IMR-90 (cell line): Measurements from ENCODE around the gene CSTF2T. TPM values are rescaled to one million over a fixed set of nuclear protein-coding genes. Genes with fewer than 3 reads are reported as not detected.

ENCODE experiments used
- ATAC-seq: fragments of 200-7000 bp; cut with Tn5 transposase; 2 replicates; pipeline ENCODE4 v1.9.1; 2020; ENCODE audit warnings: low read depth, mild to moderate bottlenecking, moderate library complexity
- BruUV-seq: library from RNA; stranded (reverse); fragments of 400-500 nt; replicated peaks from 2 replicates; lab custom pipeline; 2021; lab: Mats Ljungman, UMichigan
- CTCF ChIA-PET: fragments of 300-600 bp; formaldehyde crosslinking; extraction: SDS; loops from one replicate; lab custom pipeline; 2021; ENCODE audit warnings: antibody characterized with exemption; lab: Yijun Ruan, JAX
- POLR2A ChIA-PET: fragments of 300-600 bp; sonication (Branson Sonifier 250); formaldehyde crosslinking; loops from one replicate; lab custom pipeline; 2022; ENCODE audit warnings: antibody characterized with exemption; ENCODE audit not compliant: unreplicated experiment; lab: Charles Lee
- DNase-seq: peaks from one replicate; pipeline ENCODE4 v3.0.0; 2013
- H2AFZ ChIP-seq: replicated peaks from 2 replicates; pipeline ENCODE3; 2013; ENCODE audit warnings: low read length, mild to moderate bottlenecking; ENCODE audit not compliant: poor library complexity
- H2AK5ac ChIP-seq: 2 replicates; pipeline ENCODE4 v1.6.1; 2013; ENCODE audit warnings: low read depth, low read length, inconsistent platforms
- H2AK9ac ChIP-seq: replicated peaks from 2 replicates; pipeline ENCODE3; 2013; ENCODE audit warnings: mild to moderate bottlenecking, low read depth, low read length, moderate library complexity; ENCODE audit not compliant: poor library complexity
- H2BK120ac ChIP-seq: 2 replicates; pipeline ENCODE4 v1.6.1; 2013; ENCODE audit warnings: low read depth, low read length, inconsistent platforms
- H2BK15ac ChIP-seq: 3 replicates; pipeline ENCODE4 v1.6.1; 2013; ENCODE audit warnings: low read depth, low read length, inconsistent platforms
- H2BK20ac ChIP-seq: 2 replicates; pipeline ENCODE4 v1.6.1; 2013; ENCODE audit warnings: low read depth, mild to moderate bottlenecking, inconsistent platforms, low read length, moderate library complexity
- H2BK5ac ChIP-seq: 2 replicates; pipeline ENCODE4 v1.6.1; 2013; ENCODE audit warnings: mild to moderate bottlenecking, low read depth, low read length, inconsistent platforms; ENCODE audit not compliant: poor library complexity, severe bottlenecking
- H3K14ac ChIP-seq: replicated peaks from 2 replicates; pipeline ENCODE4 v1.6.1; 2013; ENCODE audit warnings: low read depth, low read length, inconsistent platforms
- H3K18ac ChIP-seq: 2 replicates; pipeline ENCODE4 v1.6.1; 2013; ENCODE audit warnings: low read depth, low read length, control low read depth
- H3K23ac ChIP-seq: 2 replicates; pipeline ENCODE4 v1.6.1; 2013; ENCODE audit warnings: low read depth, low read length, inconsistent platforms
- H3K27ac ChIP-seq: 2 replicates; pipeline ENCODE4 v1.5.1; 2013; ENCODE audit warnings: mild to moderate bottlenecking, control low read depth, low read length; ENCODE audit not compliant: insufficient read depth
- H3K27me3 ChIP-seq: 2 replicates; pipeline ENCODE4 v1.6.1; 2013; ENCODE audit warnings: low read length; ENCODE audit not compliant: control insufficient read depth, insufficient read depth
- H3K36me3 ChIP-seq: 2 replicates; pipeline ENCODE4 v1.6.1; 2013; ENCODE audit warnings: low read length, mixed read lengths; ENCODE audit not compliant: control insufficient read depth, insufficient read depth
- H3K4ac ChIP-seq: 2 replicates; pipeline ENCODE4 v1.6.1; 2013; ENCODE audit warnings: low read depth, low read length, inconsistent platforms
- H3K4me1 ChIP-seq: 2 replicates; pipeline ENCODE4 v1.6.1; 2013; ENCODE audit warnings: low read length, mixed read lengths; ENCODE audit not compliant: control insufficient read depth, insufficient read depth
- H3K4me2 ChIP-seq: 2 replicates; pipeline ENCODE4 v1.6.1; 2013; ENCODE audit warnings: low read depth, mild to moderate bottlenecking, control low read depth, low read length, moderate library complexity
- H3K4me3 ChIP-seq: 2 replicates; pipeline ENCODE4 v1.5.1; 2013; ENCODE audit warnings: low read depth, mild to moderate bottlenecking, control low read depth, low read length, moderate library complexity; ENCODE audit not compliant: insufficient read depth
- H3K56ac ChIP-seq: 2 replicates; pipeline ENCODE4 v1.6.1; 2013; ENCODE audit warnings: low read length, inconsistent platforms; ENCODE audit not compliant: insufficient read depth; ENCODE audit errors: extremely low read depth
- H3K79me1 ChIP-seq, 2 experiments: 2 replicates each; pipeline ENCODE4 v1.6.1; 2013; ENCODE audit warnings: low read length in 2 of 2, inconsistent platforms in 1 of 2, low read depth in 1 of 2
- H3K9ac ChIP-seq: 2 replicates; pipeline ENCODE4 v1.6.1; 2013; ENCODE audit warnings: low read depth, low read length, control low read depth
- H3K9me1 ChIP-seq: 2 replicates; pipeline ENCODE4 v1.6.1; 2013; ENCODE audit warnings: low read length, inconsistent platforms; ENCODE audit not compliant: insufficient read depth
- H3K9me3 ChIP-seq: 2 replicates; pipeline ENCODE4 v1.6.1; 2013; ENCODE audit warnings: low read length; ENCODE audit not compliant: control insufficient read depth, insufficient read depth
- H4K20me1 ChIP-seq: 2 replicates; pipeline ENCODE4 v1.6.1; 2013; ENCODE audit warnings: low read length, inconsistent platforms; ENCODE audit not compliant: insufficient read depth
- H4K5ac ChIP-seq: 2 replicates; pipeline ENCODE4 v1.6.1; 2013; ENCODE audit warnings: mild to moderate bottlenecking, low read depth, low read length, control low read depth
- H4K8ac ChIP-seq, 2 experiments: 2 replicates each; pipeline ENCODE4 v1.6.1; 2013; ENCODE audit warnings: low read depth in 2 of 2, low read length in 2 of 2, control low read depth in 1 of 2, inconsistent platforms in 1 of 2
- H4K91ac ChIP-seq: 2 replicates; pipeline ENCODE4 v1.6.1; 2013; ENCODE audit warnings: low read depth, low read length, inconsistent platforms; ENCODE audit not compliant: insufficient read depth
- BHLHE40 ChIP-seq: fragments of 150-350 bp; IDR thresholded peaks from 2 replicates; pipeline ENCODE4 v1.6.1; 2016; ENCODE audit warnings: mild to moderate bottlenecking, low read depth, low read length
- CEBPB ChIP-seq: IDR thresholded peaks from 2 replicates; pipeline ENCODE4 v1.6.1; 2012; ENCODE audit warnings: low read depth, low read length, improper control_type of control experiment
- FOS ChIP-seq: fragments of 150-350 bp; IDR thresholded peaks from 2 replicates; pipeline ENCODE4 v1.6.1; 2016; ENCODE audit warnings: low read depth, low read length
- MAZ ChIP-seq: IDR thresholded peaks from 2 replicates; pipeline ENCODE4 v1.6.1; 2012; ENCODE audit warnings: low read depth, mild to moderate bottlenecking, low read length, improper control_type of control experiment, moderate library complexity, borderline replicate concordance
- NFE2L2 ChIP-seq: fragments of 150-350 bp; IDR thresholded peaks from 2 replicates; pipeline ENCODE4 v1.6.1; 2016; ENCODE audit warnings: low read depth, mild to moderate bottlenecking, low read length
- POLR2A ChIP-seq: IDR thresholded peaks from 2 replicates; pipeline ENCODE4 v1.6.1; 2012; ENCODE audit warnings: mild to moderate bottlenecking, low read depth, low read length
- WGBS, 2 experiments: methylation state at CpG; one replicate each; pipeline versions ENCODE4 v1.1.5 to v1.1.7; 2013; ENCODE audit warnings: missing lambda C conversion rate in 2 of 2; ENCODE audit not compliant: insufficient read length in 1 of 2; ENCODE audit errors: extremely low coverage in 2 of 2; 5-methylcytosine and 5-hydroxymethylcytosine counted together
- dilution Hi-C: fragments of 300-500 bp; cut with HindIII; formaldehyde crosslinking; loops from one replicate; pipeline ENCODE4 v1.14.3; 2018; ENCODE audit warnings: low sequenced_read_pairs; ENCODE audit not compliant: unreplicated experiment
- in situ Hi-C: fragments of 300-500 bp; cut with MboI; formaldehyde crosslinking; loops from 3 replicates; pipeline ENCODE4 v1.14.3; 2019; ENCODE audit warnings: low sequenced_read_pairs, inconsistent platforms, mixed read lengths
- intact Hi-C: fragments of 100-400 bp; cut with micrococcal nuclease; formaldehyde crosslinking; loops from 2 replicates; pipeline ENCODE4 v1.10.0; 2022
- polyA plus RNA-seq, 3 experiments: library from polyadenylated mRNA; depleted of rRNA; stranded (reverse); fragments of >200 nt; gene quantifications; 2 replicates each; pipeline ENCODE4 v1.2.3, GENCODE V29; 2012; ENCODE audit warnings: low replicate concordance in 1 of 3
- total RNA-seq: library from RNA; depleted of rRNA; stranded (reverse); fragments of >200 nt; gene quantifications from 2 replicates; pipeline ENCODE4 v1.2.3, GENCODE V29; 2012
- TF ChIP-seq, protein P1 (sequence below): fragments of 150-350 bp; IDR thresholded peaks from 2 replicates; pipeline ENCODE4 v1.6.1; 2016; ENCODE audit warnings: low read depth, mild to moderate bottlenecking, low read length, moderate library complexity, borderline replicate concordance
- TF ChIP-seq, protein P2 (sequence below): fragments of 150-350 bp; IDR thresholded peaks from 2 replicates; pipeline ENCODE4 v1.6.1; 2017; ENCODE audit warnings: mild to moderate bottlenecking, antibody characterized with exemption, low read length, low read depth

Gene CSTF2T
- total and polyA plus RNA-seq, 2 of the 4 experiments (the other 2 are of a cell fraction): 7.2 to 18.6 TPM

DNA sequence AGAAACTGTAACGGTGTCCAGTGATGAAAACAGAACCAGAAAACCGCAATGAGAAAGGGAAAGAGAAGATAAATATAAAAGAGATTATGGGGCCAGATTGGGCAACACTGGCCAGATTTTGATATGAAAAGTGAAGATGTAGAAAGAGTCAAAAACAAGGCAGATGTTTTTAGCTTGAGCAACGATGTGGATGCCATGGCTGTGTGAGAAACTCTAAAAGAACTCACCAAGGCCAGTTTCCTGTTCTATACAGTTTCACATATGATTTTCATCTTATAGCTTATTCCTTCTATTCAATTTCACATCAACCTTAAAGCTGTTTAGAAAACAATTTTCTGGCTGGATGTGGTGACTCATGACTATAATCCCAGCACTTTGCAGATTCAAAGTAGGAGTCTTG lies 36.3 kb downstream of the CSTF2T start:
- H4K20me1 ChIP-seq: no peaks in the 10 kb centered on the region
- H2BK120ac ChIP-seq: no peak overlapping the region
- H3K14ac ChIP-seq: no peak overlapping the region
- H3K23ac ChIP-seq: no peak overlapping the region
- in situ Hi-C loops: no loop called here
- no peak overlapping the region for H3K27ac ChIP-seq
- no peaks in the 10 kb centered on the region for H3K9me3 ChIP-seq
- no peak for TF ChIP-seq NFE2L2
- no peak for TF ChIP-seq POLR2A
- no peak for TF ChIP-seq BHLHE40
- no peak for TF ChIP-seq CEBPB
- TF ChIP-seq MAZ: no peak
- TF ChIP-seq, protein P1, sequence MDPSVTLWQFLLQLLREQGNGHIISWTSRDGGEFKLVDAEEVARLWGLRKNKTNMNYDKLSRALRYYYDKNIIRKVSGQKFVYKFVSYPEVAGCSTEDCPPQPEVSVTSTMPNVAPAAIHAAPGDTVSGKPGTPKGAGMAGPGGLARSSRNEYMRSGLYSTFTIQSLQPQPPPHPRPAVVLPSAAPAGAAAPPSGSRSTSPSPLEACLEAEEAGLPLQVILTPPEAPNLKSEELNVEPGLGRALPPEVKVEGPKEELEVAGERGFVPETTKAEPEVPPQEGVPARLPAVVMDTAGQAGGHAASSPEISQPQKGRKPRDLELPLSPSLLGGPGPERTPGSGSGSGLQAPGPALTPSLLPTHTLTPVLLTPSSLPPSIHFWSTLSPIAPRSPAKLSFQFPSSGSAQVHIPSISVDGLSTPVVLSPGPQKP: no peak
- TF ChIP-seq FOS: no peak
- TF ChIP-seq, protein P2, sequence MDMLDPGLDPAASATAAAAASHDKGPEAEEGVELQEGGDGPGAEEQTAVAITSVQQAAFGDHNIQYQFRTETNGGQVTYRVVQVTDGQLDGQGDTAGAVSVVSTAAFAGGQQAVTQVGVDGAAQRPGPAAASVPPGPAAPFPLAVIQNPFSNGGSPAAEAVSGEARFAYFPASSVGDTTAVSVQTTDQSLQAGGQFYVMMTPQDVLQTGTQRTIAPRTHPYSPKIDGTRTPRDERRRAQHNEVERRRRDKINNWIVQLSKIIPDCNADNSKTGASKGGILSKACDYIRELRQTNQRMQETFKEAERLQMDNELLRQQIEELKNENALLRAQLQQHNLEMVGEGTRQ: no peak
- H2AK5ac ChIP-seq: no peak overlapping the region
- H2AK9ac ChIP-seq: no peak overlapping the region
- no TSS peak for BruUV-seq
- no peak overlapping the region for H3K18ac ChIP-seq
- no peak overlapping the region for H2BK20ac ChIP-seq
- H3K4me1 ChIP-seq: no peaks in the 10 kb centered on the region
- H3K79me1 ChIP-seq: no peaks in the 10 kb centered on the region
- CTCF ChIA-PET: interaction anchor here (0.6 kb wide), 1 partner anchor 60 kb away, joined by 3 read pairs; no protein-coding TSS in a partner anchor
- no peak overlapping the region for H3K9ac ChIP-seq
- WGBS, 2 experiments: 95% methylated on average over 2 of the region's 3 CpGs; no CpG with 5 or more reads in 1 of the 2 experiments
- intact Hi-C loops: no loop called here
- H2BK15ac ChIP-seq: no peak overlapping the region
- POLR2A ChIA-PET: no interaction called here
- no peak overlapping the region for H2BK5ac ChIP-seq
- dilution Hi-C loops: no loop called here
- peaks cover 2% of the 10 kb centered on the region; the same call in 1 of the 2 replicates for H3K9me1 ChIP-seq
- ATAC-seq (no peak), DNase-seq (peak; percentile 3)
- H3K36me3 ChIP-seq: no peaks in the 10 kb centered on the region
- H4K8ac ChIP-seq: no peak overlapping the region
- H4K91ac ChIP-seq: no peak overlapping the region
- no peak overlapping the region for H3K4ac ChIP-seq
- H2AFZ ChIP-seq: no peak overlapping the region
- H4K5ac ChIP-seq: no peak overlapping the region
- H3K4me2 ChIP-seq: no peak overlapping the region
- H3K27me3 ChIP-seq: no peaks in the 10 kb centered on the region
- no peak overlapping the region for H3K56ac ChIP-seq
- no peak overlapping the region for H3K4me3 ChIP-seq
